Mesendoderm (in vitro differentiated cells): ENCODE results near the gene SOX5.

Source experiments
- DNase-seq: peaks from one replicate; pipeline ENCODE4 v3.0.0; 2013
- H2AK5ac ChIP-seq: 2 replicates; pipeline ENCODE4 v1.6.1; 2013; ENCODE audit warnings: low read length, inconsistent platforms
- H2BK120ac ChIP-seq: 2 replicates; pipeline ENCODE4 v1.6.1; 2013; ENCODE audit warnings: low read depth, mild to moderate bottlenecking, low read length, moderate library complexity, mixed read lengths
- H2BK15ac ChIP-seq: replicated peaks from 2 replicates; pipeline ENCODE4 v1.6.1; 2013; ENCODE audit warnings: low read depth, mild to moderate bottlenecking, moderate library complexity
- H2BK5ac ChIP-seq: 2 replicates; pipeline ENCODE4 v1.6.1; 2013; ENCODE audit warnings: low read length, inconsistent platforms
- H3K18ac ChIP-seq: 2 replicates; pipeline ENCODE4 v1.6.1; 2013; ENCODE audit warnings: mild to moderate bottlenecking, low read length, mixed read lengths
- H3K23ac ChIP-seq: one replicate; pipeline ENCODE4 v1.6.1; 2013; ENCODE audit warnings: low read length
- H3K27ac ChIP-seq: 2 replicates; pipeline ENCODE4 v1.5.1; 2013; ENCODE audit warnings: low read depth, mild to moderate bottlenecking, inconsistent platforms, low read length, moderate library complexity
- H3K27me3 ChIP-seq: 2 replicates; pipeline ENCODE4 v1.6.1; 2013; ENCODE audit warnings: low read length, control low read depth, mild to moderate bottlenecking, inconsistent platforms; ENCODE audit not compliant: insufficient read depth, poor library complexity
- H3K36me3 ChIP-seq: 2 replicates; pipeline ENCODE4 v1.6.1; 2013; ENCODE audit warnings: low read length, inconsistent platforms; ENCODE audit not compliant: control insufficient read depth, insufficient read depth
- H3K4ac ChIP-seq: one replicate; pipeline ENCODE4 v1.6.1; 2013; ENCODE audit warnings: low read depth, mild to moderate bottlenecking, low read length, moderate library complexity
- H3K4me1 ChIP-seq: 2 replicates; pipeline ENCODE4 v1.6.1; 2013; ENCODE audit warnings: low read depth, low read length, inconsistent platforms; ENCODE audit not compliant: control insufficient read depth
- H3K4me2 ChIP-seq: 2 replicates; pipeline ENCODE4 v1.6.1; 2013; ENCODE audit warnings: low read length
- H3K4me3 ChIP-seq: 2 replicates; pipeline ENCODE4 v1.5.1; 2013; ENCODE audit warnings: mild to moderate bottlenecking, low read length
- H3K56ac ChIP-seq: one replicate; pipeline ENCODE4 v1.6.1; 2013; ENCODE audit warnings: low read length
- H3K79me1 ChIP-seq: 2 replicates; pipeline ENCODE4 v1.6.1; 2013; ENCODE audit warnings: low read length, inconsistent platforms
- H3K79me2 ChIP-seq: 2 replicates; pipeline ENCODE4 v1.6.1; 2013; ENCODE audit warnings: mild to moderate bottlenecking, low read length; ENCODE audit not compliant: control insufficient read depth, insufficient read depth
- H3K9ac ChIP-seq: 2 replicates; pipeline ENCODE4 v1.6.1; 2013; ENCODE audit warnings: low read length, inconsistent platforms
- H4K5ac ChIP-seq: one replicate; pipeline ENCODE4 v1.6.1; 2013; ENCODE audit warnings: low read length
- H4K8ac ChIP-seq: one replicate; pipeline ENCODE4 v1.6.1; 2013; ENCODE audit warnings: low read depth, mild to moderate bottlenecking, control low read depth, low read length, moderate library complexity
- WGBS: extraction: QIAGEN DNeasy Blood & Tissue Kit; methylation state at CpG from one replicate; pipeline ENCODE4 v1.1.7; 2013; ENCODE audit warnings: low lambda C conversion rate, missing lambda C conversion rate; ENCODE audit not compliant: insufficient coverage; ENCODE audit errors: extremely low coverage; 5-methylcytosine and 5-hydroxymethylcytosine counted together

Gene SOX5

GRCh38 chr12:23684121-23684520, 265.3 kb downstream of the SOX5 start:
- Histone ChIP-seq H3K27me3 (no peaks in the 10 kb centered on the region), H3K36me3 (no peaks in the 10 kb centered on the region), H3K4me3 (no peak overlapping the region), H3K4me1 (no peaks in the 10 kb centered on the region), H3K56ac (no peak overlapping the region), H4K8ac (no peak overlapping the region), H3K79me2 (no peaks in the 10 kb centered on the region), H3K9ac (no peak overlapping the region), H3K18ac (no peak overlapping the region), H2BK15ac (no peak overlapping the region), H4K5ac (no peak overlapping the region), H2BK5ac (no peak overlapping the region), H3K79me1 (no peaks in the 10 kb centered on the region), H2AK5ac (no peak overlapping the region), H3K4ac (no peak overlapping the region), H3K27ac (no peak overlapping the region), H2BK120ac (no peak overlapping the region), H3K4me2 (no peak overlapping the region), H3K23ac (no peak overlapping the region)
- no peak for DNase-seq
- WGBS: no CpG with 5 or more reads among the region's 1 CpG

- H3K4me1 ChIP-seq: no peaks in the 10 kb centered on the region
- H3K4ac ChIP-seq: no peak overlapping the region
- no peak overlapping the region for H3K27ac ChIP-seq
- H3K4me3 ChIP-seq: no peak overlapping the region
- no peak overlapping the region for H2BK5ac ChIP-seq
- no peak overlapping the region for H3K4me2 ChIP-seq
- no peak overlapping the region for H3K9ac ChIP-seq
- no peak overlapping the region for H4K8ac ChIP-seq
- H3K27me3 ChIP-seq: no peaks in the 10 kb centered on the region
- no peak overlapping the region for H3K23ac ChIP-seq
- no peak overlapping the region for H2AK5ac ChIP-seq
- H3K18ac ChIP-seq: no peak overlapping the region
- no peak overlapping the region for H3K56ac ChIP-seq
- DNase-seq: no peak
- H3K79me2 ChIP-seq: no peaks in the 10 kb centered on the region
- H3K36me3 ChIP-seq: no peaks in the 10 kb centered on the region
- H2BK120ac ChIP-seq: no peak overlapping the region
- no peaks in the 10 kb centered on the region for H3K79me1 ChIP-seq
- no peak overlapping the region for H2BK15ac ChIP-seq
- H4K5ac ChIP-seq: no peak overlapping the region
Measured at GRCh38 chr12:23681237-23681636, 268.2 kb downstream of the SOX5 start.

GRCh38 chr12:23674064-23674463, 275.4 kb downstream of the SOX5 start:
- no CpG with 5 or more reads among the region's 7 CpGs for WGBS
- H3K79me2 ChIP-seq: no peaks in the 10 kb centered on the region
- H3K4me2 ChIP-seq: no peak overlapping the region
- H2BK120ac ChIP-seq: no peak overlapping the region
- H3K18ac ChIP-seq: no peak overlapping the region
- H2AK5ac ChIP-seq: no peak overlapping the region
- no peaks in the 10 kb centered on the region for H3K79me1 ChIP-seq
- DNase-seq: no peak
- H4K8ac ChIP-seq: no peak overlapping the region
- no peaks in the 10 kb centered on the region for H3K4me1 ChIP-seq
- no peaks in the 10 kb centered on the region for H3K36me3 ChIP-seq
- no peak overlapping the region for H3K56ac ChIP-seq
- H3K4ac ChIP-seq: no peak overlapping the region
- H4K5ac ChIP-seq: no peak overlapping the region
- no peak overlapping the region for H3K27ac ChIP-seq
- H3K27me3 ChIP-seq: no peaks in the 10 kb centered on the region
- H2BK15ac ChIP-seq: no peak overlapping the region
- no peak overlapping the region for H3K23ac ChIP-seq
- no peak overlapping the region for H2BK5ac ChIP-seq
- no peak overlapping the region for H3K4me3 ChIP-seq
- no peak overlapping the region for H3K9ac ChIP-seq

- no peak overlapping the region for H3K9ac ChIP-seq
- H3K79me2 ChIP-seq: no peaks in the 10 kb centered on the region
- H3K56ac ChIP-seq: no peak overlapping the region
- H3K23ac ChIP-seq: no peak overlapping the region
- WGBS: no CpG with 5 or more reads among the region's 3 CpGs
- no peaks in the 10 kb centered on the region for H3K79me1 ChIP-seq
- no peak overlapping the region for H3K18ac ChIP-seq
- H3K4ac ChIP-seq: no peak overlapping the region
- no peak overlapping the region for H3K27ac ChIP-seq
- no peak overlapping the region for H2AK5ac ChIP-seq
- H3K36me3 ChIP-seq: no peaks in the 10 kb centered on the region
- H4K8ac ChIP-seq: no peak overlapping the region
- H2BK120ac ChIP-seq: no peak overlapping the region
- no peak overlapping the region for H2BK5ac ChIP-seq
- DNase-seq: no peak
- no peak overlapping the region for H3K4me2 ChIP-seq
- H3K4me1 ChIP-seq: no peaks in the 10 kb centered on the region
- H2BK15ac ChIP-seq: no peak overlapping the region
- no peak overlapping the region for H4K5ac ChIP-seq
- no peak overlapping the region for H3K4me3 ChIP-seq
- no peaks in the 10 kb centered on the region for H3K27me3 ChIP-seq
Measured at GRCh38 chr12:23671881-23672280, 277.6 kb downstream of the SOX5 start.

- Histone ChIP-seq H3K27me3 (no peaks in the 10 kb centered on the region), H3K36me3 (no peaks in the 10 kb centered on the region), H2BK15ac (no peak overlapping the region), H3K4me2 (no peak overlapping the region), H3K23ac (no peak overlapping the region), H3K4me3 (no peak overlapping the region), H4K5ac (no peak overlapping the region), H3K79me1 (no peaks in the 10 kb centered on the region), H3K4me1 (no peaks in the 10 kb centered on the region), H3K4ac (no peak overlapping the region), H3K18ac (no peak overlapping the region), H4K8ac (no peak overlapping the region), H3K27ac (no peak overlapping the region), H3K9ac (no peak overlapping the region), H2AK5ac (no peak overlapping the region), H3K56ac (no peak overlapping the region), H3K79me2 (no peaks in the 10 kb centered on the region), H2BK120ac (no peak overlapping the region), H2BK5ac (no peak overlapping the region)
- no peak for DNase-seq
- WGBS: no CpG with 5 or more reads among the region's 2 CpGs
Measured at GRCh38 chr12:23670684-23671083, 278.8 kb downstream of the SOX5 start.

GRCh38 chr12:23669691-23670090, 279.8 kb downstream of the SOX5 start:
- no peak for DNase-seq
- no peak overlapping the region for H2BK5ac ChIP-seq
- no peak overlapping the region for H2AK5ac ChIP-seq
- no peak overlapping the region for H3K4ac ChIP-seq
- H4K8ac ChIP-seq: no peak overlapping the region
- H3K4me3 ChIP-seq: no peak overlapping the region
- H3K4me1 ChIP-seq: no peaks in the 10 kb centered on the region
- H3K79me1 ChIP-seq: no peaks in the 10 kb centered on the region
- no CpG with 5 or more reads among the region's 6 CpGs for WGBS
- H3K27ac ChIP-seq: no peak overlapping the region
- no peak overlapping the region for H2BK120ac ChIP-seq
- H3K4me2 ChIP-seq: no peak overlapping the region
- H4K5ac ChIP-seq: no peak overlapping the region
- no peak overlapping the region for H3K18ac ChIP-seq
- H3K79me2 ChIP-seq: no peaks in the 10 kb centered on the region
- no peak overlapping the region for H3K9ac ChIP-seq
- no peaks in the 10 kb centered on the region for H3K36me3 ChIP-seq
- no peak overlapping the region for H2BK15ac ChIP-seq
- no peak overlapping the region for H3K23ac ChIP-seq
- no peaks in the 10 kb centered on the region for H3K27me3 ChIP-seq
- H3K56ac ChIP-seq: no peak overlapping the region
